RWPE2 (cell line): ENCODE data around the gene GFI1B.

Experiments used
- ATAC-seq: fragments of 200-7000 bp; cut with Tn5 transposase; 3 replicates; pipeline ENCODE4 v1.9.1; 2021; ENCODE audit warnings: low read depth
- DNase-seq: peaks from one replicate; pipeline ENCODE4 v3.0.0-alpha.2; 2020; ENCODE audit warnings: low spot score
- H3K27ac ChIP-seq: fragments of 450-650 bp; 2 replicates; pipeline ENCODE4 v1.5.1; 2017; ENCODE audit warnings: mild to moderate bottlenecking; ENCODE audit not compliant: poor library complexity, severe bottlenecking
- H3K27me3 ChIP-seq: fragments of 250-450 bp; sonication (Bioruptor Pico); 2 replicates; pipeline ENCODE4 v1.5.1; 2021; ENCODE audit warnings: mild to moderate bottlenecking, moderate library complexity; ENCODE audit not compliant: insufficient read depth, poor library complexity, severe bottlenecking
- H3K36me3 ChIP-seq: fragments of 250-450 bp; sonication (Bioruptor Pico); 2 replicates; pipeline ENCODE4 v1.5.1; 2020; ENCODE audit warnings: low read depth, mild to moderate bottlenecking, moderate library complexity
- H3K4me1 ChIP-seq: fragments of 250-450 bp; sonication (Bioruptor Pico); 2 replicates; pipeline ENCODE4 v1.5.1; 2021; ENCODE audit warnings: mild to moderate bottlenecking, moderate library complexity; ENCODE audit not compliant: insufficient read depth, poor library complexity, severe bottlenecking
- H3K4me3 ChIP-seq: fragments of 250-450 bp; sonication (Bioruptor Pico); 2 replicates; pipeline ENCODE4 v1.5.1; 2021; ENCODE audit warnings: mild to moderate bottlenecking, moderate library complexity; ENCODE audit not compliant: severe bottlenecking
- H3K9me3 ChIP-seq: fragments of 250-450 bp; sonication (Bioruptor Pico); 2 replicates; pipeline ENCODE4 v1.5.1; 2021; ENCODE audit warnings: mild to moderate bottlenecking, moderate library complexity; ENCODE audit not compliant: severe bottlenecking
- CTCF ChIP-seq: fragments of 450-650 bp; IDR thresholded peaks from one replicate; pipeline ENCODE4 v1.5.1; 2017; ENCODE audit warnings: mild to moderate bottlenecking, moderate library complexity; ENCODE audit not compliant: poor library complexity, severe bottlenecking

GFI1B gene

GRCh38 chr9:132978451-132979131 is at the start of gene GFI1B:
Gene GFI1B, plus strand, starts transcription at chr9:132978694. Its CDS starts 7,985 bp downstream, at chr9:132986679.
- H3K27me3 ChIP-seq: peaks cover 45% of the 10 kb centered on the region
- ATAC-seq (no peak), DNase-seq (no peak)
- no peak within 1 kb of the TSS for H3K27ac ChIP-seq
- H3K9me3 ChIP-seq: no peaks in the 10 kb centered on the region
- no peaks in the 10 kb centered on the region for H3K4me1 ChIP-seq
- no peak within 1 kb of the TSS for H3K4me3 ChIP-seq
- no peak for TF ChIP-seq CTCF
- H3K36me3 ChIP-seq: no peaks in the 10 kb centered on the region

GRCh38 chr9:132931178-132931735 is 47.2 kb upstream of the GFI1B start:
- H3K9me3 ChIP-seq: no peaks in the 10 kb centered on the region
- TF ChIP-seq CTCF: no peak

GRCh38 chr9:132935026-132935425 is 43.5 kb upstream of the GFI1B start:
- Histone ChIP-seq H3K36me3 (peaks cover 12% of the 10 kb centered on the region), H3K9me3 (no peaks in the 10 kb centered on the region), H3K27ac (no peak overlapping the region), H3K27me3 (no peaks in the 10 kb centered on the region), H3K4me3 (no peak overlapping the region), H3K4me1 (peaks cover 5% of the 10 kb centered on the region)
- TF ChIP-seq CTCF: no peak
- no peak for DNase-seq
- ATAC-seq: no peak

More at GRCh38 chr9:132931178-132931735, 47.2 kb upstream of the GFI1B start:
- Histone ChIP-seq H3K4me1 (no peaks in the 10 kb centered on the region), H3K4me3 (no peak overlapping the region), H3K36me3 (peaks cover 15% of the 10 kb centered on the region), H3K27me3 (no peaks in the 10 kb centered on the region), H3K27ac (no peak overlapping the region)
- ATAC-seq (no peak), DNase-seq (no peak)

- H3K4me3 ChIP-seq: no peak overlapping the region
- H3K27me3 ChIP-seq: no peaks in the 10 kb centered on the region
- no peak for TF ChIP-seq CTCF
- H3K27ac ChIP-seq: peak overlapping the region; percentile 10
- peaks cover 7% of the 10 kb centered on the region for H3K4me1 ChIP-seq
- no peaks in the 10 kb centered on the region for H3K9me3 ChIP-seq
- ATAC-seq (peak; percentile 29; the same call in 2 of the 3 replicates), DNase-seq (no peak)
- H3K36me3 ChIP-seq: peaks cover 8% of the 10 kb centered on the region; the same call in 1 of the 2 replicates
Observed at GRCh38 chr9:132937463-132937901, 41.0 kb upstream of the GFI1B start.

GRCh38 chr9:132939169-132939568 is 39.3 kb upstream of the GFI1B start:
- no peaks in the 10 kb centered on the region for H3K27me3 ChIP-seq
- TF ChIP-seq CTCF: no peak
- ATAC-seq: no peak
- DNase-seq: no peak
- H3K36me3 ChIP-seq: peaks cover 8% of the 10 kb centered on the region; the same call in 1 of the 2 replicates
- peaks cover 15% of the 10 kb centered on the region for H3K4me1 ChIP-seq
- H3K9me3 ChIP-seq: no peaks in the 10 kb centered on the region
- H3K27ac ChIP-seq: no peak overlapping the region
- no peak overlapping the region for H3K4me3 ChIP-seq
